ENCODE data around the gene SLC44A5.

Gene SLC44A5

DNA sequence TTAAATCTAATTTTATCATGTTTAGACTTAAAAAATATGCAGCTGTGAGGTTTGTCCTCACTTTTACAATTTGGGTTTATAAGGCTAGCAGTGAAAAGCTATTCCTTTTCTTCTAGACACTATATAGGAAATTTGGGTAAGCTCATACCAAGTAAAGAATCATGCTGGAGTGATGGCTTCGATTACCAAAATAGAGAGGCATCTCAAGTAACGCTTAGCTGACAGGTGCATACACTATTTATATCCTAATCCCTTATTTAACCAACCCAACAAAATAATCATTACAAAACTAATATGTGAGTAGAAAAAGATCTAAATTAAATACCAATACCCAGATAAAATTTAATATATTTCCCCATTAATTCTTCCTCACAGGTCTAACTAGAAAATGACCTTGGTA, 283.5 kb downstream of the SLC44A5 start:
- Histone ChIP-seq H3K4me1 (ENCODE audit: low read length) (no peaks in the 10 kb centered on the region; the same call in 1 of the 2 replicates), H3K4me3 (ENCODE audit: low read length) (no peak overlapping the region), H3K9ac (ENCODE audit: low read length) (no peak overlapping the region), H3K36me3 (replicated peaks; ENCODE audit: low read depth, low read length) (no peaks in the 10 kb centered on the region), H4K20me1 (ENCODE audit: insufficient read depth, low read length) (no peaks in the 10 kb centered on the region), H3K4me2 (ENCODE audit: low read length) (no peak overlapping the region), H2AFZ (ENCODE audit: low read depth, low read length) (no peak overlapping the region), H3K27ac (ENCODE audit: low read length) (no peak overlapping the region), H3K79me2 (ENCODE audit: low read length) (no peaks in the 10 kb centered on the region), H3K9me3 (ENCODE audit: insufficient read depth, low read length) (no peaks in the 10 kb centered on the region), H3K27me3 (ENCODE audit: low read depth, low read length) (no peaks in the 10 kb centered on the region)
- TF ChIP-seq CTCF (IDR thresholded peaks at IDR 0.05; ENCODE audit: low read depth, low read length) = no peak
- no peak for TF ChIP-seq EZH2phosphoT487 (IDR thresholded peaks at IDR 0.05; ENCODE audit: low read depth)

DNA sequence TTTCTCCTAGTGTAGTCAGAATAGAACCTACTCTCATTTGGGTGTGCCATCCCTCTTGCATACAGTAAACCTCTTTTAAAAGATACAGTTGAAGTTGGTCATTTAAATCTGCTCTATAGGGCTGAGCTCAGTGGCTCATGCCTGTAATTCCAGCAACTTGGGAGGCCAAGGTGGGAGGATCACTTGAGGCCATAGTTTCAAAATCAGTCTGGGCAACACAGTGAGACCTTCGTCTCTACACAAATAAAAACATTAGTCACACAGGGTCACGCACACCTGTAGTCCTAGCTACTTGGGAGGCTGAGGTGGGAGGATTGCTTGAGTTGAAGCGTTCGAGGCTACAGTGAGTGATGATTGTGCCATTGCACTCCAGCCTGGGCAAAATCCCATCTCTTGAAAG, 292.9 kb downstream of the SLC44A5 start:
- H3K9me3 ChIP-seq (ENCODE audit: insufficient read depth, low read length) = no peaks in the 10 kb centered on the region
- H3K27me3 ChIP-seq (ENCODE audit: low read depth, low read length) = no peaks in the 10 kb centered on the region; the same call in 1 of the 2 replicates
- no peak for TF ChIP-seq EZH2phosphoT487 (IDR thresholded peaks at IDR 0.05; ENCODE audit: low read depth)
- TF ChIP-seq CTCF (IDR thresholded peaks at IDR 0.05; ENCODE audit: low read depth, low read length) = no peak
- H3K4me1 ChIP-seq (ENCODE audit: low read length) = no peaks in the 10 kb centered on the region
- no peaks in the 10 kb centered on the region for H3K36me3 ChIP-seq (replicated peaks; ENCODE audit: low read depth, low read length)
- no peak overlapping the region for H3K9ac ChIP-seq (ENCODE audit: low read length)
- no peak overlapping the region for H3K4me2 ChIP-seq (ENCODE audit: low read length)
- H4K20me1 ChIP-seq (ENCODE audit: insufficient read depth, low read length) = no peaks in the 10 kb centered on the region
- H3K79me2 ChIP-seq (ENCODE audit: low read length) = no peaks in the 10 kb centered on the region
- H3K4me3 ChIP-seq (ENCODE audit: low read length) = no peak overlapping the region
- H3K27ac ChIP-seq (ENCODE audit: low read length) = no peak overlapping the region
- no peak overlapping the region for H2AFZ ChIP-seq (ENCODE audit: low read depth, low read length)

DNA sequence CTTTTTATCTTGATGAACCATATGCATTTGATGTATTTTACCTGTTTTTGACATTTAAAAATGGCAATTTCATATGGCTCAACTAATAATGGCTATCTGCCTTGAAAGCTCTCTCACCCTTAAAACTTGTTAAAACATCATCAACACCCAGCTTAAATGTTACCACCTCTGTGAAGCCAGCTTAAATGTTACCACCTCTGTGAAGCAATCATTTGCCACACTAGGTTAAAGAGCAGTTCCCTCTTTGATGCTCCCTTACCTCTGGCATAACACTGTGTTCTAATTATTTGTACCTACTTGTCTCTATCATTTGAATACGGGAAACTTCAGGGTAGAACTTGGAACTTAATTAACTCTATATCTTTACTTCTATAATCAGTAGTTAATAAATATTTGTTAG, 294.7 kb downstream of the SLC44A5 start:
- H3K36me3 ChIP-seq (replicated peaks; ENCODE audit: low read depth, low read length) = no peaks in the 10 kb centered on the region
- H3K9me3 ChIP-seq (ENCODE audit: insufficient read depth, low read length) = no peaks in the 10 kb centered on the region
- no peaks in the 10 kb centered on the region for H4K20me1 ChIP-seq (ENCODE audit: insufficient read depth, low read length)
- TF ChIP-seq EZH2phosphoT487 (IDR thresholded peaks at IDR 0.05; ENCODE audit: low read depth) (no peak), CTCF (IDR thresholded peaks at IDR 0.05; ENCODE audit: low read depth, low read length) (no peak)
- no peak overlapping the region for H2AFZ ChIP-seq (ENCODE audit: low read depth, low read length)
- no peaks in the 10 kb centered on the region for H3K79me2 ChIP-seq (ENCODE audit: low read length)
- no peaks in the 10 kb centered on the region; the same call in 1 of the 2 replicates for H3K27me3 ChIP-seq (ENCODE audit: low read depth, low read length)
- no peak overlapping the region for H3K9ac ChIP-seq (ENCODE audit: low read length)
- no peak overlapping the region for H3K4me3 ChIP-seq (ENCODE audit: low read length)
- no peak overlapping the region for H3K27ac ChIP-seq (ENCODE audit: low read length)
- H3K4me1 ChIP-seq (ENCODE audit: low read length) = no peaks in the 10 kb centered on the region
- H3K4me2 ChIP-seq (ENCODE audit: low read length) = no peak overlapping the region

- no peaks in the 10 kb centered on the region for H3K4me1 ChIP-seq (ENCODE audit: low read length)
- TF ChIP-seq EZH2phosphoT487 (IDR thresholded peaks at IDR 0.05; ENCODE audit: low read depth) (no peak), CTCF (IDR thresholded peaks at IDR 0.05; ENCODE audit: low read depth, low read length) (no peak)
Measured at GRCh38 chr1:75312620-75313019, 298.3 kb downstream of the SLC44A5 start.

More at GRCh38 chr1:75312620-75313019, 298.3 kb downstream of the SLC44A5 start:
- Histone ChIP-seq H3K36me3 (replicated peaks; ENCODE audit: low read depth, low read length) (no peaks in the 10 kb centered on the region), H3K9ac (ENCODE audit: low read length) (no peak overlapping the region), H3K27ac (ENCODE audit: low read length) (no peak overlapping the region), H3K4me2 (ENCODE audit: low read length) (no peak overlapping the region), H3K4me3 (ENCODE audit: low read length) (no peak overlapping the region), H2AFZ (ENCODE audit: low read depth, low read length) (no peak overlapping the region), H3K27me3 (ENCODE audit: low read depth, low read length) (no peaks in the 10 kb centered on the region; the same call in 1 of the 2 replicates), H3K9me3 (ENCODE audit: insufficient read depth, low read length) (no peaks in the 10 kb centered on the region), H3K79me2 (ENCODE audit: low read length) (no peaks in the 10 kb centered on the region), H4K20me1 (ENCODE audit: insufficient read depth, low read length) (no peaks in the 10 kb centered on the region)
